ENCODE results near the gene HOXA5.

- TF ChIP-seq, protein P1, sequence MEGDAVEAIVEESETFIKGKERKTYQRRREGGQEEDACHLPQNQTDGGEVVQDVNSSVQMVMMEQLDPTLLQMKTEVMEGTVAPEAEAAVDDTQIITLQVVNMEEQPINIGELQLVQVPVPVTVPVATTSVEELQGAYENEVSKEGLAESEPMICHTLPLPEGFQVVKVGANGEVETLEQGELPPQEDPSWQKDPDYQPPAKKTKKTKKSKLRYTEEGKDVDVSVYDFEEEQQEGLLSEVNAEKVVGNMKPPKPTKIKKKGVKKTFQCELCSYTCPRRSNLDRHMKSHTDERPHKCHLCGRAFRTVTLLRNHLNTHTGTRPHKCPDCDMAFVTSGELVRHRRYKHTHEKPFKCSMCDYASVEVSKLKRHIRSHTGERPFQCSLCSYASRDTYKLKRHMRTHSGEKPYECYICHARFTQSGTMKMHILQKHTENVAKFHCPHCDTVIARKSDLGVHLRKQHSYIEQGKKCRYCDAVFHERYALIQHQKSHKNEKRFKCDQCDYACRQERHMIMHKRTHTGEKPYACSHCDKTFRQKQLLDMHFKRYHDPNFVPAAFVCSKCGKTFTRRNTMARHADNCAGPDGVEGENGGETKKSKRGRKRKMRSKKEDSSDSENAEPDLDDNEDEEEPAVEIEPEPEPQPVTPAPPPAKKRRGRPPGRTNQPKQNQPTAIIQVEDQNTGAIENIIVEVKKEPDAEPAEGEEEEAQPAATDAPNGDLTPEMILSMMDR (IDR thresholded peaks at IDR 0.05) = no peak
- no peak for TF ChIP-seq POLR2AphosphoS5 (IDR thresholded peaks at IDR 0.05)
Measured at GRCh38 chr7:27176962-27177794, 33.7 kb upstream of the HOXA5 start.
